HG03060 (cell line): ENCODE results near the gene MICAL3.

Experiments used
- ATAC-seq: cut with Tn5 transposase; IDR thresholded peaks from one replicate; pipeline ENCODE4 v1.9.1; 2021; ENCODE audit warnings: low read depth, moderate number of reproducible peaks; ENCODE audit not compliant: unreplicated experiment

MICAL3 gene

DNA sequence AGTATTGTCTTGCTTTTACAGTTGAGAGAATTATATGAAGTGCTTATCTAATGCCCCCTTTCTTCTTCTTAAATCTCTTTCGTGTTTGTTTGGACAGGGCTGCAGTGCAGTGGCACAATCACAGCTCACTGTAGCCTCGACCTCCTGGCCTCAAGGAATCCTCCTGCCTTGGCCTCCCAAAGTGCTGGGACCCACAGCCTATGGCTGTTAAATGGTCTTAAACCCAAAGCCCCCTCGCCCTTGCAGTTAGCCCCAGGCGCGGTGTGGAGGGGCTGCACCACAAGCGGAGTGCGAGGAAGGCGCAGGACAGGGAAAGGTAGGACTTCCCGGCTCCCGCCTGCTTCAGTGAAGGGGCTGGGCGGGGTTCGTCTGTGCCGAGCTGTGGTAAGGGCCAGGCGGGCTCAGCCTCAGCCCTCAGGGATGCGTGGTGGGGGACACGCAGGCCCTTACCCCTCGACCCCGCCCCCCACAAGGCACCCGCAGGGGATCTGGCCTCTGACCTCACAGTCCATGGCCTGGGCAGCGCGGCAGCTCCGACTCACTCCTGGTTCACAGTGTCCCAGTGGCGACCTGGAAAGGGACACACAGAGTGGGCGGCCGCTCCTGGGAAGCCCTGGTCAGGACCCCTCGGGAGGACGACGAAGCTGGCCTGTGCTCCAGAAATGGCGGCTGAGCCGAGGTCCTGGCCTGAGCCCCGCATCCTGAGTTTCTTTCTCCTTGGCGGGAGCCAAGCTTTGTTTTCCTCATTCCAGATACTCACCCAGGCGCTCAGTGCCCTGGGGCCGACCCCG, 274.6 kb downstream of the MICAL3 start:
- ATAC-seq: no peak

DNA sequence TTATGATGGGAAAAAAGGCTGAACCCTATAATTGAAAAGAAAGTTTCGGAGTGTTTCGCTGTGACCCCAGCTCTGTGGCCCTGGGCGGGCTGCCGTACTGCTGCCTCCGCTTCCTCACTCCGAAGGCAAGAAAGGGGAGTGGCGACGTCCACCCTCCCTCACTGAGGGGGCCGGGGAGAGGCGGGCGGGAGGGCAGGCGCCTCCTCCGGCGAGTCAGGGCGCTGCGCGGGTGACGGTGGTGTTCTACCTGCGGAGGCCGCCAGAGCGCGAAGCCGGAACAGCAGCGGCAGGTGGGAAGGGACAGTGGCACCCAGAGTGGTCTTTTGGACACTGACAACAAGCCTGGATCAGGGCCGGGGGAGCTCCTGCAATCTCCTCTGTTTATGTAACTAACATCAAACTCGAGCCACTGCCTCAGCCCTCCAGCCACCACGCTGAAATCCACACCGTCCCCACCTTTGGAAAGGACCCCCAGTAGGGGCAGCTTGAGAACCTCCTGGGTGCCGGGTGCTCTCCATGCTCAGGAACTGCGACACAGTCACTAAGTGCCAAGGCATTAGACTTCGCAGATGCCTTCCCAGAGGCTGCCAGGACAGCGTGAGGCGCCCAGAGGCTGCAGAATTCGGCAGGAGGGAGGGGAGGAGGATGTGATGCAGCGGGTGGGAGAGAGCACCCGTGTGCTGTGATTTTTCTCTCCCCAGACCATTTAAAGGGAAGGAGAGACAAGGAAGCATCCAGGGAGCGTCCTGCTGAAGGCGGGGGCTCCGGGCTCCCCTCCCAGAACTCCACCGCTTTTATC, 275.6 kb downstream of the MICAL3 start:
- ATAC-seq: no peak

- ATAC-seq: no peak
Observed at GRCh38 chr22:17746916-17747315, 277.4 kb downstream of the MICAL3 start.

DNA sequence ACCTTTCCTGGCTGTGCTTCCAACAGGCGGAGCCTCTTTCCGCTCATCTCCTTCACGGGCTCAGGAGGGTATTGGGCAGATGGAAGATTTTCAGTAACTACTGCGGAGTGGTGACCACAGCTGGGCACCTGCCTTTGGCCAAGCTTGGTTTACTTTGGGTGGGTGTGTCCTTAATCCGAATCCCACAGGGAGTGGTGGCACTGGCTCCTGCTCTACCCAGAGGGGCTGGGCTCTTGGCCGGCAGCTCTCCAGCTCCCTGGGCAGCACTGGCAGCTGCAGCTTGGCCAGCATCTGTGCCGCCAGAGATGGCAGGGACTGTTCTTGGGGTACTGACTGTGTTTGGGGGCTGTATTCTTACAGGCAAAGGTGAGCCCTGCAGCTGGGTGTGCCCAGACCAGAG, 279.9 kb downstream of the MICAL3 start:
- no peak for ATAC-seq

DNA sequence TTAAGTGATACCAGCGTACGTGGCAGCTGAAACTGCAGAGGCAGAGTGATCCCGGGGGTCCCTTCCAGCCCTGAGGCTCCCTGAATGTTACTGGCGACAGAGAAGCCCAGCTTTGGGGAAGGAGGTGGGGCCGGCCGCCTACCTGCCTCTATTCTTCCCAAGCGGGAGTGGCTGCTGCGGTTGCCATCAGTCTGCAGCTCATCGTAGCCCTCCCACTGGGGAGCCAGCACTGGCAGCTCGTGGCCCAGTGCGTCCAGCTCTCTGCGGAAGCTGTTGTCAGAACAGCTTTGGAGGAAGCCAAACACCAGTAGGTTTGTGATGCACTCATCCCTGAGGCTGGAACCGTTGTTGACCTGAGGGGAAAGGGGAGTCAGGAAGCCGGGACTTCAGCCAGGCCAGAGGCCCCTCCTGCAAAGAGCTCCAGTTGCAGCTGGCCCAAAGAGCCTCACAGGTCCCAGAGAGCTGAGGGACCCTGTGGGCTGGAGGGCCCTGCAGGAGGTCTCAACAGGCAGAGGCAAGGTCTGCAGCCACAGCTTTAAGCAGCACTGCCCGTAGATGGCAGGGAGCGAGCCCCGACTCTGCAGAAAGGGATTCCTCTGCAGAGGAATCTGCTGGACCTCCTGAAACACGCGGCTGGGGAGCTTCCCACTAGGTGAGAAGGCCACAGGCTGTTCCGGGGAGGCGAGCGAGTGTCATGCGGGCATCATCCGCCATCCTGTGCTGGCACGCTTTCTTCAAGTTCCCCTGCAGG, 280.5 kb downstream of the MICAL3 start:
- ATAC-seq: no peak

DNA sequence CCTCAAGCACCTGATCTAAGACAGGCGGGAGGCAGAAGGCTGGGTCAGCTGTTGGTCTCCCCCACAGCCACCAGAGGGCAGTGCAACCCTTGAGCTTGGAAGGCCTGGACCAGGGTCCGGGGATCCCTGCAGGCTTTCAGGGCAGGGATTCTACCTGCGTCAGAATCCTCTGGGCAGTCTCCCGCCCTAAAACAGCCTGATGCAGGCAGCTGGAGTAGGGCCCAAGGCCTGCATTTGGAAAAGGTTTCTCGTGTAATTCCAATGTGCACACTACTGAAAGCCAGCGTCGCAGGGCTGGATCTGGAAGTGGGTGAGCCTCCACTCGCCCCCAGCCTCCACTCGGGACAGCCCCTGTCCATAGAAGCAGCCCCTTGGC, 281.8 kb downstream of the MICAL3 start:
- ATAC-seq: no peak

GRCh38 chr22:17741866-17742526, 282.4 kb downstream of the MICAL3 start:
- ATAC-seq: no peak

- ATAC-seq: no peak
Observed at GRCh38 chr22:17739196-17739975, 285.0 kb downstream of the MICAL3 start.

GRCh38 chr22:17738386-17739128, 285.8 kb downstream of the MICAL3 start:
- no peak for ATAC-seq
